GM06990 (cell line): ENCODE measurements around the gene PTPRQ.

Source experiments
- DNase-seq: peaks from one replicate; pipeline ENCODE4 v3.0.0-alpha.2; 2011; ENCODE audit not compliant: insufficient read length; ENCODE audit errors: extremely low read depth
- H3K27me3 ChIP-seq: replicated peaks from 2 replicates; pipeline ENCODE4 v1.6.0; 2011; ENCODE audit warnings: low read length; ENCODE audit not compliant: control insufficient read depth, insufficient read depth
- H3K36me3 ChIP-seq: 2 replicates; pipeline ENCODE4 v1.5.1; 2011; ENCODE audit warnings: low read length; ENCODE audit not compliant: control insufficient read depth, insufficient read depth
- H3K4me3 ChIP-seq: replicated peaks from 2 replicates; pipeline ENCODE4 v1.5.1; 2011; ENCODE audit warnings: low read depth, mild to moderate bottlenecking, control low read depth, low read length
- TF ChIP-seq, protein P1 (sequence below): IDR thresholded peaks from 2 replicates; pipeline ENCODE4 v1.5.1; 2011; ENCODE audit warnings: low read length, control low read depth, mild to moderate bottlenecking, inconsistent platforms; ENCODE audit not compliant: insufficient read depth, poor library complexity, severe bottlenecking

PTPRQ gene

DNA sequence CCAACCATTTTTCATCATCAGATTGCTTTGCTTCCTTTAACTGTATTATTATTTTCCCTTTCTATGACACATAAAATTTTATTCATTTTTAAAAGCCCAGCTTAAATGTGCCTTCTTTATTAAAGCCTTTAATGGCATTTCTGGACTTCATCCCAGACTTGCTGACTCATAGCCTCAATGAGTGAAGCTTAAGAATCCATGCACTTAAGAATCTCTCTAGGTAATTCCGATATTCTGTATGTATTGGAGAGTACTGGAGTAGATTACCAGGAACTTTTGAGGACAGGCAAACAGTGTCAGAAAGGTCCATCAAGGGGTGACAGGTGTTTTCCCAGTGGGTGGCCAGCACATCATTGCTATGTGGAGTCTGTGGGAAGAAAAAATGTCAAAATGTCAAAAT is 107.9 kb downstream of the PTPRQ start:
- no peak overlapping the region for H3K4me3 ChIP-seq
- H3K27me3 ChIP-seq: no peaks in the 10 kb centered on the region
- no peak for DNase-seq
- TF ChIP-seq, protein P1, sequence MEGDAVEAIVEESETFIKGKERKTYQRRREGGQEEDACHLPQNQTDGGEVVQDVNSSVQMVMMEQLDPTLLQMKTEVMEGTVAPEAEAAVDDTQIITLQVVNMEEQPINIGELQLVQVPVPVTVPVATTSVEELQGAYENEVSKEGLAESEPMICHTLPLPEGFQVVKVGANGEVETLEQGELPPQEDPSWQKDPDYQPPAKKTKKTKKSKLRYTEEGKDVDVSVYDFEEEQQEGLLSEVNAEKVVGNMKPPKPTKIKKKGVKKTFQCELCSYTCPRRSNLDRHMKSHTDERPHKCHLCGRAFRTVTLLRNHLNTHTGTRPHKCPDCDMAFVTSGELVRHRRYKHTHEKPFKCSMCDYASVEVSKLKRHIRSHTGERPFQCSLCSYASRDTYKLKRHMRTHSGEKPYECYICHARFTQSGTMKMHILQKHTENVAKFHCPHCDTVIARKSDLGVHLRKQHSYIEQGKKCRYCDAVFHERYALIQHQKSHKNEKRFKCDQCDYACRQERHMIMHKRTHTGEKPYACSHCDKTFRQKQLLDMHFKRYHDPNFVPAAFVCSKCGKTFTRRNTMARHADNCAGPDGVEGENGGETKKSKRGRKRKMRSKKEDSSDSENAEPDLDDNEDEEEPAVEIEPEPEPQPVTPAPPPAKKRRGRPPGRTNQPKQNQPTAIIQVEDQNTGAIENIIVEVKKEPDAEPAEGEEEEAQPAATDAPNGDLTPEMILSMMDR: no peak
- H3K36me3 ChIP-seq: no peaks in the 10 kb centered on the region

GRCh38 chr12:80553316-80553715 is 109.3 kb downstream of the PTPRQ start:
- DNase-seq: no peak
- H3K36me3 ChIP-seq: no peaks in the 10 kb centered on the region

GRCh38 chr12:80556566-80556965 is 112.5 kb downstream of the PTPRQ start:
- DNase-seq: no peak
- Histone ChIP-seq H3K36me3 (no peaks in the 10 kb centered on the region), H3K27me3 (no peaks in the 10 kb centered on the region), H3K4me3 (no peak overlapping the region)
- TF ChIP-seq, protein P1: no peak

More at GRCh38 chr12:80553316-80553715, 109.3 kb downstream of the PTPRQ start:
- Histone ChIP-seq H3K4me3 (no peak overlapping the region), H3K27me3 (no peaks in the 10 kb centered on the region)
- TF ChIP-seq, protein P1: no peak

GRCh38 chr12:80559766-80560165 is 115.7 kb downstream of the PTPRQ start:
- no peak for DNase-seq
- Histone ChIP-seq H3K36me3 (no peaks in the 10 kb centered on the region), H3K4me3 (no peak overlapping the region), H3K27me3 (no peaks in the 10 kb centered on the region)
- TF ChIP-seq, protein P1: no peak

GRCh38 chr12:80565271-80565670 is 121.2 kb downstream of the PTPRQ start:
- Histone ChIP-seq H3K27me3 (no peaks in the 10 kb centered on the region), H3K36me3 (no peaks in the 10 kb centered on the region), H3K4me3 (no peak overlapping the region)
- TF ChIP-seq, protein P1: no peak
- no peak for DNase-seq

GRCh38 chr12:80567401-80567800 is 123.4 kb downstream of the PTPRQ start:
- no peaks in the 10 kb centered on the region for H3K27me3 ChIP-seq
- no peak for DNase-seq

More at GRCh38 chr12:80567401-80567800, 123.4 kb downstream of the PTPRQ start:
- TF ChIP-seq, protein P1: no peak
- H3K36me3 ChIP-seq: no peaks in the 10 kb centered on the region
- no peak overlapping the region for H3K4me3 ChIP-seq
